HFF-Myc (cell line): ENCODE data around the gene AIFM2.
"Not testable (repeated sequence)": the region's sequence is repeated elsewhere in the genome, so short reads cannot be mapped to it uniquely, and the experiment has no call there.

Source experiments
- DNase-seq: peaks from one replicate; pipeline ENCODE4 v3.0.0-alpha.2; 2011; ENCODE audit warnings: low read depth; ENCODE audit errors: extremely low read depth
- H3K4me3 ChIP-seq: replicated peaks from 2 replicates; pipeline ENCODE4 v1.5.1; 2011; ENCODE audit warnings: low read depth, mild to moderate bottlenecking, control low read depth, low read length
- CTCF ChIP-seq: IDR thresholded peaks from 2 replicates; pipeline ENCODE4 v1.5.1; 2012; ENCODE audit warnings: mild to moderate bottlenecking, low read depth, low read length, control low read depth; ENCODE audit errors: missing control alignments

The AIFM2 gene

GRCh38 chr10:70162151-70162891 is 29.7 kb upstream of the AIFM2 start:
- TF ChIP-seq CTCF = no peak
- no peak overlapping the region for H3K4me3 ChIP-seq
- no peak for DNase-seq

- no peak for TF ChIP-seq CTCF
- no peak overlapping the region for H3K4me3 ChIP-seq
- no peak for DNase-seq
Observed at GRCh38 chr10:70160798-70161197, 28.2 kb upstream of the AIFM2 start.

GRCh38 chr10:70159366-70159765 is 26.7 kb upstream of the AIFM2 start:
- not testable (repeated sequence) for H3K4me3 ChIP-seq, DNase-seq

- no peak overlapping the region for H3K4me3 ChIP-seq
- no peak for DNase-seq
- TF ChIP-seq CTCF = no peak
Observed at GRCh38 chr10:70158113-70158512, 25.5 kb upstream of the AIFM2 start.

- no peak for DNase-seq
- no peak for TF ChIP-seq CTCF
- H3K4me3 ChIP-seq = no peak overlapping the region
Observed at GRCh38 chr10:70155255-70155838, 22.7 kb upstream of the AIFM2 start.

GRCh38 chr10:70148516-70148915 is 15.9 kb upstream of the AIFM2 start:
- no peak for DNase-seq
- no peak for TF ChIP-seq CTCF
- H3K4me3 ChIP-seq = no peak overlapping the region

GRCh38 chr10:70147259-70147625 is 14.6 kb upstream of the AIFM2 start:
- DNase-seq = no peak
- TF ChIP-seq CTCF = no peak
- H3K4me3 ChIP-seq = peak overlapping the region; percentile 64
